Mesenchymal stem cell (in vitro differentiated cells and primary cell): Measurements from ENCODE around the gene AQP9.

ENCODE experiments used
- DNase-seq: peaks from one replicate; pipeline ENCODE4 v3.0.0-alpha.2; 2013
- H2AFZ ChIP-seq: one replicate; pipeline ENCODE4 v1.6.1; 2013; ENCODE audit warnings: low read depth, mild to moderate bottlenecking, control low read depth, inconsistent platforms, low read length, moderate library complexity
- H2AK5ac ChIP-seq: 2 replicates; pipeline ENCODE4 v1.6.1; 2013; ENCODE audit warnings: low read length, moderate library complexity, mild to moderate bottlenecking, inconsistent platforms; ENCODE audit not compliant: severe bottlenecking
- H2BK120ac ChIP-seq: one replicate; pipeline ENCODE4 v1.6.1; 2013; ENCODE audit warnings: low read depth, mild to moderate bottlenecking, inconsistent platforms, low read length, moderate library complexity
- H2BK12ac ChIP-seq, 2 experiments: one replicate each; pipeline ENCODE4 v1.6.1; 2013; ENCODE audit warnings: inconsistent platforms in 2 of 2, low read length in 2 of 2, mild to moderate bottlenecking in 2 of 2, moderate library complexity in 2 of 2, control low read depth in 1 of 2
- H2BK15ac ChIP-seq: one replicate; pipeline ENCODE4 v1.6.1; 2013; ENCODE audit warnings: mild to moderate bottlenecking, low read depth, inconsistent platforms; ENCODE audit not compliant: poor library complexity, severe bottlenecking
- H2BK5ac ChIP-seq: 2 replicates; pipeline ENCODE4 v1.6.1; 2013; ENCODE audit warnings: low read depth, mild to moderate bottlenecking, low read length, control low read depth, inconsistent platforms; ENCODE audit not compliant: poor library complexity, severe bottlenecking
- H3K14ac ChIP-seq, 2 experiments: one replicate each; pipeline ENCODE4 v1.6.1; 2013; ENCODE audit warnings: inconsistent platforms in 2 of 2, low read length in 2 of 2, control low read depth in 1 of 2, mild to moderate bottlenecking in 1 of 2, moderate library complexity in 1 of 2
- H3K18ac ChIP-seq, 2 experiments: one replicate each; pipeline ENCODE4 v1.6.1; 2013; ENCODE audit warnings: inconsistent platforms in 2 of 2, low read length in 2 of 2, control low read depth in 1 of 2, low read depth in 1 of 2, mild to moderate bottlenecking in 1 of 2
- H3K23ac ChIP-seq, 2 experiments: one replicate each; pipeline ENCODE4 v1.6.1; 2013; ENCODE audit warnings: inconsistent platforms in 2 of 2, low read length in 2 of 2, mild to moderate bottlenecking in 2 of 2, moderate library complexity in 2 of 2, control low read depth in 1 of 2
- H3K27ac ChIP-seq: 2 replicates; pipeline ENCODE4 v1.5.1; 2013; ENCODE audit warnings: mild to moderate bottlenecking, moderate library complexity, low read length, control low read depth, inconsistent platforms; ENCODE audit not compliant: poor library complexity, severe bottlenecking
- H3K27me3 ChIP-seq, 2 experiments: 2 replicates each; pipeline versions ENCODE4 v1.6.1 to v1.7.0; 2013; ENCODE audit warnings: low read length in 2 of 2, mild to moderate bottlenecking in 2 of 2, moderate library complexity in 2 of 2, control low read depth in 1 of 2, inconsistent platforms in 1 of 2; ENCODE audit not compliant: control insufficient read depth in 1 of 2, insufficient read depth in 1 of 2
- H3K36me3 ChIP-seq, 2 experiments: 2 replicates each; pipeline versions ENCODE4 v1.6.1 to v1.7.0; 2013; ENCODE audit warnings: low read length in 2 of 2, control low read depth in 1 of 2, inconsistent platforms in 1 of 2, low read depth in 1 of 2, mild to moderate bottlenecking in 1 of 2; ENCODE audit not compliant: insufficient read depth in 2 of 2, control insufficient read depth in 1 of 2
- H3K4ac ChIP-seq, 2 experiments: one replicate each; pipeline ENCODE4 v1.6.1; 2013; ENCODE audit warnings: inconsistent platforms in 2 of 2, low read length in 2 of 2, mild to moderate bottlenecking in 2 of 2, moderate library complexity in 2 of 2, control low read depth in 1 of 2, low read depth in 1 of 2
- H3K4me1 ChIP-seq: 2 replicates; pipeline ENCODE4 v1.6.1; 2013; ENCODE audit warnings: low read depth, low read length, control low read depth; ENCODE audit not compliant: control insufficient read depth, insufficient read depth
- H3K4me2 ChIP-seq: 2 replicates; pipeline ENCODE4 v1.6.1; 2013; ENCODE audit warnings: low read length, mild to moderate bottlenecking, inconsistent platforms; ENCODE audit not compliant: poor library complexity, severe bottlenecking
- H3K4me3 ChIP-seq, 2 experiments: 2 replicates each; pipeline versions ENCODE4 v1.5.1 to v1.7.0; 2013; ENCODE audit warnings: low read length in 2 of 2, mild to moderate bottlenecking in 2 of 2, control low read depth in 1 of 2, low read depth in 1 of 2; ENCODE audit not compliant: insufficient read depth in 1 of 2
- H3K79me1 ChIP-seq: replicated peaks from 2 replicates; pipeline ENCODE4 v1.6.1; 2013; ENCODE audit warnings: mild to moderate bottlenecking, control low read depth, low read length, inconsistent platforms; ENCODE audit not compliant: poor library complexity, severe bottlenecking
- H3K9ac ChIP-seq: 2 replicates; pipeline ENCODE4 v1.7.0; 2013; ENCODE audit warnings: mild to moderate bottlenecking, low read length, moderate library complexity
- H3K9me3 ChIP-seq: 2 replicates; pipeline ENCODE4 v1.7.0; 2013; ENCODE audit warnings: mild to moderate bottlenecking, low read length; ENCODE audit not compliant: control insufficient read depth
- H4K8ac ChIP-seq: one replicate; pipeline ENCODE4 v1.6.1; 2013; ENCODE audit warnings: inconsistent platforms, mild to moderate bottlenecking, low read length, moderate library complexity
- H4K91ac ChIP-seq: one replicate; pipeline ENCODE4 v1.6.1; 2013; ENCODE audit warnings: mild to moderate bottlenecking, low read length, inconsistent platforms
- WGBS: methylation state at CpG from one replicate; pipeline ENCODE4 v1.1.7; 2013; ENCODE audit warnings: mixed read lengths; 5-methylcytosine and 5-hydroxymethylcytosine counted together

The AQP9 gene

GRCh38 chr15:58117619-58118018 is 20.6 kb upstream of the AQP9 start:
- no CpG with 5 or more reads among the region's 1 CpG for whole genome bisulfite sequencing

DNA sequence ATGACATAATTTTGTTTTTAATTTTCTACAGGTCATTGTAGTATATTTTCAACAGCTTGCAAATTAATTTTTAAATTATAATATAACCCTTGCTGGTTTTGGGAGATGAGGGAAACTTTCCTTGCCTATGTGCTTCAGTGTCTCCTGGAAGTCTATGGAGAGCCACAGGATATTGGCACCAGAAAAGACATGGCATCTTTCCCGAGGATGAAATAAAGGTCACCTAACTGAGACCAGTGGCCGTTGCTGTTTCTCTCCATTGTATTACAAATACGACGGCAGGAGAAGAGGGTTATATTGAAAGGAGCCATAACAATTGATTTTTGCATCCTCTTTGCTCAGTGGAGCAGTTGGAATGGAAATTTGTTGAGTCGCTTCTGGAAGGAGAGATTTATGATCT is 19.9 kb upstream of the AQP9 start:
- H2BK5ac ChIP-seq: no peak overlapping the region
- H3K4me1 ChIP-seq: no peaks in the 10 kb centered on the region
- H3K14ac ChIP-seq: no peak overlapping the region
- H2BK15ac ChIP-seq: no peak overlapping the region
- no peak overlapping the region for H4K8ac ChIP-seq
- H3K27me3 ChIP-seq: peaks cover 0 to 21% of the 10 kb centered on the region in 2 experiments
- no peak overlapping the region for H3K4me2 ChIP-seq
- H3K9me3 ChIP-seq: no peaks in the 10 kb centered on the region
- no peaks in the 10 kb centered on the region for H3K36me3 ChIP-seq
- no peak overlapping the region for H2AFZ ChIP-seq
- 86% methylated on average over 5 of the region's 5 CpGs for WGBS
- no peak overlapping the region for H3K18ac ChIP-seq
- no peak overlapping the region for H2BK120ac ChIP-seq
- no peak overlapping the region for H3K4me3 ChIP-seq
- H2BK12ac ChIP-seq: no peak overlapping the region
- H3K27ac ChIP-seq: no peak overlapping the region
- H2AK5ac ChIP-seq: no peak overlapping the region
- no peak overlapping the region for H3K23ac ChIP-seq
- H4K91ac ChIP-seq: no peak overlapping the region
- no peak for DNase-seq
- no peak overlapping the region for H3K4ac ChIP-seq
- no peak overlapping the region for H3K9ac ChIP-seq
- no peaks in the 10 kb centered on the region for H3K79me1 ChIP-seq

More at GRCh38 chr15:58117619-58118018, 20.6 kb upstream of the AQP9 start:
- H3K4ac ChIP-seq: no peak overlapping the region
- H4K8ac ChIP-seq: no peak overlapping the region
- no peaks in the 10 kb centered on the region for H3K36me3 ChIP-seq
- no peaks in the 10 kb centered on the region for H3K4me1 ChIP-seq
- H2BK5ac ChIP-seq: no peak overlapping the region
- no peak overlapping the region for H3K27ac ChIP-seq
- no peak overlapping the region for H3K23ac ChIP-seq
- H3K18ac ChIP-seq: no peak overlapping the region
- no peak overlapping the region for H2BK120ac ChIP-seq
- H3K27me3 ChIP-seq: peaks cover 0 to 22% of the 10 kb centered on the region in 2 experiments
- H3K9me3 ChIP-seq: no peaks in the 10 kb centered on the region
- DNase-seq: no peak
- no peak overlapping the region for H2BK12ac ChIP-seq
- H3K4me3 ChIP-seq: no peak overlapping the region
- no peak overlapping the region for H2AFZ ChIP-seq
- no peak overlapping the region for H2AK5ac ChIP-seq
- H4K91ac ChIP-seq: no peak overlapping the region
- H2BK15ac ChIP-seq: no peak overlapping the region
- no peak overlapping the region for H3K14ac ChIP-seq
- no peak overlapping the region for H3K4me2 ChIP-seq
- H3K79me1 ChIP-seq: no peaks in the 10 kb centered on the region
- H3K9ac ChIP-seq: no peak overlapping the region

GRCh38 chr15:58119016-58119415 is 19.2 kb upstream of the AQP9 start:
- Histone ChIP-seq H2BK15ac (no peak overlapping the region), H2AK5ac (no peak overlapping the region), H3K4me2 (no peak overlapping the region), H3K27ac (no peak overlapping the region), H3K27me3 (peaks cover 0 to 21% of the 10 kb centered on the region in 2 experiments), H3K79me1 (no peaks in the 10 kb centered on the region), H3K36me3 (no peaks in the 10 kb centered on the region), H2BK120ac (no peak overlapping the region), H3K4me1 (no peaks in the 10 kb centered on the region), H3K18ac (no peak overlapping the region), H4K91ac (no peak overlapping the region), H3K4ac (no peak overlapping the region), H2BK5ac (no peak overlapping the region), H3K4me3 (no peak overlapping the region), H3K23ac (no peak overlapping the region), H3K9ac (no peak overlapping the region), H4K8ac (no peak overlapping the region), H2BK12ac (no peak overlapping the region), H3K9me3 (no peaks in the 10 kb centered on the region), H3K14ac (no peak overlapping the region), H2AFZ (no peak overlapping the region)
- WGBS: 83% methylated on average over 1 of the region's 1 CpG
- no peak for DNase-seq

- WGBS: 96% methylated on average over 1 of the region's 1 CpG
- H3K27ac ChIP-seq: no peak overlapping the region
- H3K27me3 ChIP-seq: no peaks in the 10 kb centered on the region
- no peaks in the 10 kb centered on the region for H3K36me3 ChIP-seq
- no peak overlapping the region for H2AK5ac ChIP-seq
- H2BK15ac ChIP-seq: no peak overlapping the region
- no peak overlapping the region for H2BK5ac ChIP-seq
- no peak overlapping the region for H3K4ac ChIP-seq
- peaks cover 15% of the 10 kb centered on the region for H3K9me3 ChIP-seq
- H3K4me3 ChIP-seq: no peak overlapping the region
- no peak overlapping the region for H2BK120ac ChIP-seq
- no peak overlapping the region for H2BK12ac ChIP-seq
- H3K14ac ChIP-seq: no peak overlapping the region
- no peak overlapping the region for H3K23ac ChIP-seq
- H3K4me2 ChIP-seq: no peak overlapping the region
- H4K8ac ChIP-seq: no peak overlapping the region
- H3K79me1 ChIP-seq: no peaks in the 10 kb centered on the region
- DNase-seq: no peak
- H4K91ac ChIP-seq: no peak overlapping the region
- H3K9ac ChIP-seq: no peak overlapping the region
- H2AFZ ChIP-seq: no peak overlapping the region
- no peaks in the 10 kb centered on the region for H3K4me1 ChIP-seq
- H3K18ac ChIP-seq: no peak overlapping the region
Measured at GRCh38 chr15:58124585-58124984, 13.6 kb upstream of the AQP9 start.
